ENCODE data around the gene OR10H2.
"Not testable (repeated sequence)": the region's sequence is repeated elsewhere in the genome, so short reads cannot be mapped to it uniquely, and the experiment has no call there.

The OR10H2 gene, protein sequence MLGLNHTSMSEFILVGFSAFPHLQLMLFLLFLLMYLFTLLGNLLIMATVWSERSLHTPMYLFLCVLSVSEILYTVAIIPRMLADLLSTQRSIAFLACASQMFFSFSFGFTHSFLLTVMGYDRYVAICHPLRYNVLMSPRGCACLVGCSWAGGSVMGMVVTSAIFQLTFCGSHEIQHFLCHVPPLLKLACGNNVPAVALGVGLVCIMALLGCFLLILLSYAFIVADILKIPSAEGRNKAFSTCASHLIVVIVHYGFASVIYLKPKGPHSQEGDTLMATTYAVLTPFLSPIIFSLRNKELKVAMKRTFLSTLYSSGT

DNA sequence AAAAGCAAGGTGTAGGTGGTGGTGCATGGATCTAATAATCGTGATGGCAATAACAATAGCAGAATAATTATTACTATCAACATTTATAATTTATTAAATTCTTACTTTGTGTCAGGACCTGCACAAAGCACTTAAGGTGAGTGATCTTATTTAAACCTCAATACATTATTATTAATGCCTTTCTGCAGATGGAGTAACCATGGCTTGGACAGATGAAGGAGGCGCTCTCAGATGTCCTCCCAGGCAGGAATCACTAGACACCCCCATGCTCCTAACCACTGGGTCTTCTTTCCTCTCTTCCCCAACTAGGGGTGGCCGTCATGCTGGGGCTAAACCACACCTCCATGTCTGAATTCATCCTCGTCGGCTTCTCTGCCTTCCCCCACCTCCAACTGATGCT, at the start of gene OR10H2:
Gene OR10H2 (plus strand): TSS at position 301 of the 400 bp plus-strand sequence. CDS start 20 bp downstream, at position 321.
- H3K27me3 ChIP-seq (ENCODE audit: control insufficient read depth, insufficient read depth, low read length), result peaks cover 2% of the 10 kb centered on the region
- no peaks in the 10 kb centered on the region for H3K9me3 ChIP-seq (ENCODE audit: control insufficient read depth, insufficient read depth, low read length)

DNA sequence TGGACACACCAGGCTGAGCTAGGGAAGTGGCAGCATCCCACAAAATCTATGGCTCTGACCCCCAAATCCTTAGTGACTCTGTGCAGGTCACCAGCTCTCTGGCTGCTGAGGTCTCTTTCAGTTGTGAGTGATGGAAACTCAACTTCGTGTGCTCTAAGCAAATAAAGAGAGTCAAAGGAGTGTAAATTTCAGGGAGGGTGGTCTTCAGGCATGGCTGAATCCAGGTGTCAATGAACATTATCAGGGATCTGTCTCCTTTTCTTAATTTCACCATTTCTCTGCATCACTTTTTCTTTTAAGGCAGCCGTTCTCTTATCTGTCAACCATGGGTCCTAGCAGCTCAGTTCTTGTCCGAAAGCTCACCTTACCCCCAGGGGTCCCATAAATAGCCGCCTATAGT, 48.7 kb upstream of the OR10H2 start:
- Histone ChIP-seq H3K9me3 (ENCODE audit: control insufficient read depth, insufficient read depth, low read length) (no peaks in the 10 kb centered on the region), H3K4me1 (ENCODE audit: control insufficient read depth, insufficient read depth, low read length) (no peaks in the 10 kb centered on the region), H3K4me3 (ENCODE audit: low read depth, low read length) (no peak overlapping the region), H3K36me3 (ENCODE audit: control insufficient read depth, insufficient read depth, low read length) (no peaks in the 10 kb centered on the region), H3K27me3 (ENCODE audit: control insufficient read depth, insufficient read depth, low read length) (no peaks in the 10 kb centered on the region), H3K9ac (ENCODE audit: low read depth, low read length) (no peak overlapping the region)

More for the DNA sequence above, at the start of gene OR10H2:
- H3K4me1 ChIP-seq (ENCODE audit: control insufficient read depth, insufficient read depth, low read length), result no peaks in the 10 kb centered on the region
- no peak within 1 kb of the TSS for H3K4me3 ChIP-seq (ENCODE audit: low read depth, low read length)
- no peaks in the 10 kb centered on the region for H3K36me3 ChIP-seq (ENCODE audit: control insufficient read depth, insufficient read depth, low read length)
- H3K9ac ChIP-seq (ENCODE audit: low read depth, low read length), result no peak within 1 kb of the TSS

DNA sequence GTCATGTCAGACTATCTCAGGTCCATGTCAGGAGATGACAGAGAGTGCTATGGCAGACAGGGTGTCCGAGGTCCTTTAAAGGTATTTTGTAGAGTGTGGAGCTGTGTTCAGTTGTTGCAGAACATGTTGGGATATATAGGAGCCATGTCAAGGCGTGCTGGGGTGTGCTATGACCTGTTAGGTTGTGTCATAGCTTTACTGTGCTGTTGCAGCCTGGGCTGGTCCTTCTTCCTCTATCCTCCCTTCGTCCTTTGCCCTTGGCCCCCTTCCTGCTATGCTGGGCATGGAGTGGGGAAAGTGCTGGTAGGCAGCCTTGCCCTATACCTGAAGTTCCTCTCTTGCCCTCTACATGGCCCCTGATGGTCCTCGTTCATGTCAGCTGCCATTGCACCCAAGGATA, 48.0 kb upstream of the OR10H2 start:
- H3K4me1 ChIP-seq (ENCODE audit: control insufficient read depth, insufficient read depth, low read length); H3K9me3 ChIP-seq (ENCODE audit: control insufficient read depth, insufficient read depth, low read length): not testable (repeated sequence)

DNA sequence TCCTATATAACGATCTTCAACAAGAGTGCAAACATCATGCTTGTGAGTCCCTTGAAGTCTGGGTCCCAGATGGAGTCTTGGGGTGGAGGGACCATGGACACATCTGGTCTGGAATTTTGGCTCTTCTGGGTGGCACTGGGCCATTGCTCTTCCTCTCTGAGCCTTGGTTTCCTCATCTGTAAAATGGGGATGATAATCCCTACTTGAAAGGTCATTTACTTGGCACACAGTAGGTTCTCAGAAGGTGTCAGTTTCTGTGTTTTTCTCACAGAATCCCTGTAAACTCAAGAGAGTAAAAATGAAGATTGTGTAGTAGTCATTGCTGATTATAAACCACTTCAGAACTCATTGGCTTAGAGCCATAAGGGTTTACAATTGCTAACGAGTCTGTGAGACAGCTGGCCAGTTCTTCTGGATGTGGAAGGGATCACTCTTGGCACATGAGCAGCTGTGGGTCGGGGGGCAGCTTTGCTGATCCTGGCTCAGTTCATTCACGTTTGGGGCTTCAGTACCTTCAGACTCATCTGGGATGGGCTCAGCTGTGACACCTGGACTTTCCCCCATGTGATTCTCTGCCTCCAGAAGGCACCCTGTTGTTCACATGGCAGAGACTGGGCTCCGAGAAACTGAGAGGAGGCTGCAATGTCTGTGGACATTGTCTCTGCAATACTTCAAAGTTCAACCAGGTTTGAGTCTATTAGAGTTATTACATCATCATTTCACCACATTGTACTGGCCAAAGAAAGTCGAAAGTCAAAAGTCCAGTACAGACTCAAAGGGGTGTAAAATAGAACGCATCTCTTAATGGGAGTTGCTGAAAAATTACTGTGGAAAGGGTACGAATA, 47.1 kb upstream of the OR10H2 start:
- Histone ChIP-seq H3K4me3 (ENCODE audit: low read depth, low read length) (no peak overlapping the region), H3K27me3 (ENCODE audit: control insufficient read depth, insufficient read depth, low read length) (no peaks in the 10 kb centered on the region), H3K9ac (ENCODE audit: low read depth, low read length) (no peak overlapping the region), H3K36me3 (ENCODE audit: control insufficient read depth, insufficient read depth, low read length) (no peaks in the 10 kb centered on the region), H3K4me1 (ENCODE audit: control insufficient read depth, insufficient read depth, low read length) (no peaks in the 10 kb centered on the region), H3K9me3 (ENCODE audit: control insufficient read depth, insufficient read depth, low read length) (no peaks in the 10 kb centered on the region)

More for the DNA sequence above, 48.0 kb upstream of the OR10H2 start:
- not testable (repeated sequence) for H3K9ac ChIP-seq (ENCODE audit: low read depth, low read length); H3K27me3 ChIP-seq (ENCODE audit: control insufficient read depth, insufficient read depth, low read length); H3K36me3 ChIP-seq (ENCODE audit: control insufficient read depth, insufficient read depth, low read length); H3K4me3 ChIP-seq (ENCODE audit: low read depth, low read length)

DNA sequence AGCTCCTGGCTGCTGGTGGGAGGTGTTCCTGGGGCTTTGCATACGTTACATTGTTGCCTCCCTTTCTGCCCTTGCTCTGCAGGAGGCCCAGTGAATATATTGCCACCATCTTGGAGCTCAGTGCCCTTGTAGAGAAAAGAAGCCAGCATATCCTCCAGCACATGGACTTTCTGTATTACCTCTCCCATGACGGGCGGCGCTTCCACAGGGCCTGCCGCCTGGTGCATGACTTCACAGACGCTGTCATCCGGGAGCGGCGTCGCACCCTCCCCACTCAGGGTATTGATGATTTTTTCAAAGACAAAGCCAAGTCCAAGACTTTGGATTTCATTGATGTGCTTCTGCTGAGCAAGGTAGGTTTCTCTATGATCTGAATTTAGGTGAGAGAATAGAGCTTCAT, 44.4 kb upstream of the OR10H2 start:
- Histone ChIP-seq H3K4me3 (ENCODE audit: low read depth, low read length) (no peak overlapping the region), H3K36me3 (ENCODE audit: control insufficient read depth, insufficient read depth, low read length) (no peaks in the 10 kb centered on the region), H3K9me3 (ENCODE audit: control insufficient read depth, insufficient read depth, low read length) (no peaks in the 10 kb centered on the region), H3K4me1 (ENCODE audit: control insufficient read depth, insufficient read depth, low read length) (no peaks in the 10 kb centered on the region), H3K9ac (ENCODE audit: low read depth, low read length) (no peak overlapping the region), H3K27me3 (ENCODE audit: control insufficient read depth, insufficient read depth, low read length) (no peaks in the 10 kb centered on the region)

DNA sequence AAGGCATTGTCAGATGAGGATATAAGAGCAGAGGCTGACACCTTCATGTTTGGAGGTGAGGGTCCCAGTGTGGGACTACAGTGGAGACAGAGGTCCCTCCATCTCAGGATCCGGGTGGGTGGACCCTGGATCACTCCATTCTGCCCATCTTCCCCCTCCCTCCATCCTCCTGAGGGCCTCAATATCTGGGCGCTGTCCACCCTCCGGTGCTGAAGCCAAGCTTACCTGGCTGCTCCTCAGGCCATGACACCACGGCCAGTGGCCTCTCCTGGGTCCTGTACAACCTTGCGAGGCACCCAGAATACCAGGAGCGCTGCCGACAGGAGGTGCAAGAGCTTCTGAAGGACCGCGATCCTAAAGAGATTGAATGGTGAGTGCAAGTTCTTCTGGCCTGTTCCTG, 43.0 kb upstream of the OR10H2 start:
- H3K9me3 ChIP-seq (ENCODE audit: control insufficient read depth, insufficient read depth, low read length), result no peaks in the 10 kb centered on the region
- no peak overlapping the region for H3K9ac ChIP-seq (ENCODE audit: low read depth, low read length)
- no peaks in the 10 kb centered on the region for H3K27me3 ChIP-seq (ENCODE audit: control insufficient read depth, insufficient read depth, low read length)
- no peaks in the 10 kb centered on the region for H3K4me1 ChIP-seq (ENCODE audit: control insufficient read depth, insufficient read depth, low read length)
- H3K36me3 ChIP-seq (ENCODE audit: control insufficient read depth, insufficient read depth, low read length), result no peaks in the 10 kb centered on the region
- no peak overlapping the region for H3K4me3 ChIP-seq (ENCODE audit: low read depth, low read length)

DNA sequence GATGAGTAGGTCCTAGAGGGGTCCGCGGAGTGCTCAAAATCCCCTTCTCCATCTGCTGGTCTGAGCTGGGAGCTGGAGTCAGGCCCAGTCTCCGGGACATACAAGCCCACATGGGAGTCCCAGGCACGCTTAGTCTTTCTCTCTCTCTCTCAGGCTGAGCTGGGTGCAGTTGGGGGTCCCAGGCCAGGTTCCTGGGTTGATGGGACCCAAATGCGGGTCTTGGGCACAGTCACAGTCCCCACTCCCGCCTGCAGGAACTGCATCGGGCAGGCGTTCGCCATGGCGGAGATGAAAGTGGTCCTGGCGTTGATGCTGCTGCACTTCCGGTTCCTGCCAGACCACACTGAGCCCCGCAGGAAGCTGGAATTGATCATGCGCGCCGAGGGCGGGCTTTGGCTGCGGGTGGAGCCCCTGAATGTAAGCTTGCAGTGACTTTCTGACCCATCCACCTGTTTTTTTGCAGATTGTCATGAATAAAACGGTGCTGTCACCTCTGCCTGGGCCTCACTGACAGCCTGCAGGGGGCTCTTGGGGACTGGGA, 31.1 kb upstream of the OR10H2 start:
- H3K9me3 ChIP-seq (ENCODE audit: control insufficient read depth, insufficient read depth, low read length), result no peaks in the 10 kb centered on the region
- no peaks in the 10 kb centered on the region for H3K27me3 ChIP-seq (ENCODE audit: control insufficient read depth, insufficient read depth, low read length)
- H3K4me3 ChIP-seq (ENCODE audit: low read depth, low read length), result no peak overlapping the region
- no peaks in the 10 kb centered on the region for H3K36me3 ChIP-seq (ENCODE audit: control insufficient read depth, insufficient read depth, low read length)
- H3K4me1 ChIP-seq (ENCODE audit: control insufficient read depth, insufficient read depth, low read length), result no peaks in the 10 kb centered on the region
- no peak overlapping the region for H3K9ac ChIP-seq (ENCODE audit: low read depth, low read length)

DNA sequence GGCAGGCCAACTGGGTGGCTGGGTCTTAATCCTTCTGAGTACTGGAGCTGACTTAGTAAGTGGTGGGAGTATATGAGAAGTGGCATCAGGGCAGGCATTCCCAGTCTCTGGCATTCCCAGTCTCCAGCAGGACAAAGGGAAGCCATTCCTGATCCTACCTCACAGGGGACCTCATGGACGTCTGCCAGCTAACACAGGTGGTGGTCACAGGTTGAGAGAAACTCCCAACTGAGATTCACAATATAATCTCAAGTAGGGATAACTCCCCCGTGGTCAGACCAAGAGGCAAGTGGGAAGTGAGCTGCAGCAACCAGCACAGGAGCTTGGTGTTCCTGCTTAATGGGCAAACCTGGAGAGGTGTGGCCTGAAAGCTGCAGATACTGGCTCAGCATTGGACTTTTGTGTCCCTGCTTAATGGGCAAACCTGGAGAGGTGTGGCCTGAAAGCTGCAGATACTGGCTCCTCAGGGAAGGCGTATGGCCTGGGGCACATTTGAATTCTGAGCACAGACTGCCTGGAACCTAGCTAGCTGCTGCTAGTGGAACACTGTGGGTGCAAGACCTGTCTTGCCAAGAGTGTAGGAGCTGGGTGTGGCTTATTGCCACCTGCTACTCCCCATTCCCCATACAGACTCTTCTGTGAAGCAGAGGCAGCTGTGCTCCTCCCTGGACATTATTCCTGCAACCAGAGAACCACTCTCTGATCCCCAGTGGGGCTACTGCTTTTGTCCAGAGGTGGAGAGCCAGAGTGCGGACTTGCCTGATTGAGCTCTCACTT, 25.9 kb upstream of the OR10H2 start:
- peaks cover 3% of the 10 kb centered on the region for H3K4me1 ChIP-seq (ENCODE audit: control insufficient read depth, insufficient read depth, low read length)
- H3K4me3 ChIP-seq (ENCODE audit: low read depth, low read length), result no peak overlapping the region
- no peak overlapping the region for H3K9ac ChIP-seq (ENCODE audit: low read depth, low read length)
- H3K27me3 ChIP-seq (ENCODE audit: control insufficient read depth, insufficient read depth, low read length), result no peaks in the 10 kb centered on the region
- H3K36me3 ChIP-seq (ENCODE audit: control insufficient read depth, insufficient read depth, low read length), result no peaks in the 10 kb centered on the region
- no peaks in the 10 kb centered on the region for H3K9me3 ChIP-seq (ENCODE audit: control insufficient read depth, insufficient read depth, low read length)

DNA sequence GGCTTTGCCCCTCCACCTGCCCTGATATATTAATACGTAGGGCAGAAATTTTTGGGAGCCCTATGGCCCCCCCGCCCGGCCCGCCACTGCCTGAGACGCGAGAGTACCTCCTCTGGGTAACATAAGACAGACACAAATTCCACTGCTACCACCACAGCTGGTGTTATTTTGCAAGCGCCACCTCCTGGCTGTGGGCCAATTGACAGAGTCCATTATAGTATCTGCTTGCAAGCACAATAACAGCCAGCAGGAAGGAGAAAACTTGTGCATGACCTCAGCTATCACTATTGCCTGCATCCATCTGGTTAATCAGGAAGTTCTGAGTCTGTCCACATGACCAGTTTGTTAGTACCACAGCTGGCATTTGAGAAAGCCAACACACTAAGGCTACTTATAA, 25.3 kb upstream of the OR10H2 start:
- Histone ChIP-seq H3K9me3 (ENCODE audit: control insufficient read depth, insufficient read depth, low read length) (no peaks in the 10 kb centered on the region), H3K4me1 (ENCODE audit: control insufficient read depth, insufficient read depth, low read length) (peaks cover 3% of the 10 kb centered on the region), H3K27me3 (ENCODE audit: control insufficient read depth, insufficient read depth, low read length) (no peaks in the 10 kb centered on the region), H3K36me3 (ENCODE audit: control insufficient read depth, insufficient read depth, low read length) (no peaks in the 10 kb centered on the region), H3K9ac (ENCODE audit: low read depth, low read length) (no peak overlapping the region), H3K4me3 (ENCODE audit: low read depth, low read length) (no peak overlapping the region)

DNA sequence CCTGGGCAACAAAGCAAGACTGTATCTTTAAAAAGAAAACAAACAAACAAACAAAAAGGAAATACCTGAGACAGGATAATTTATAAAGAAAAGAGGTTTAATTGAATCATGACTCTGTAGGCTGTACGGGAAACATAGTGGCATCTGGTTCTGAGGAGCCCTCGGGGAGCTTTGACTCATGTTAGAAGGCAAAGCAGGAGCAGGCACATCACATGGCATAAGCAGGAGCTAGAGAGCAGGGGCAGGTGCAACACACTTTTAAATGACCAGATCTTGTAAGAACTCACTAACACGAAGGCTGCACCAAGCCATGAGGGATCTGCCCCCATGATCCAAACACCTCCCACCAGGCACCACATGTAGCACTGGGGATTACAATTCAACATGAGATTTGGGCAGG, 13.2 kb upstream of the OR10H2 start:
- no peaks in the 10 kb centered on the region for H3K9me3 ChIP-seq (ENCODE audit: control insufficient read depth, insufficient read depth, low read length)
- H3K36me3 ChIP-seq (ENCODE audit: control insufficient read depth, insufficient read depth, low read length), result no peaks in the 10 kb centered on the region
- no peak overlapping the region for H3K4me3 ChIP-seq (ENCODE audit: low read depth, low read length)
- H3K4me1 ChIP-seq (ENCODE audit: control insufficient read depth, insufficient read depth, low read length), result no peaks in the 10 kb centered on the region
- H3K27me3 ChIP-seq (ENCODE audit: control insufficient read depth, insufficient read depth, low read length), result no peaks in the 10 kb centered on the region
- no peak overlapping the region for H3K9ac ChIP-seq (ENCODE audit: low read depth, low read length)

DNA sequence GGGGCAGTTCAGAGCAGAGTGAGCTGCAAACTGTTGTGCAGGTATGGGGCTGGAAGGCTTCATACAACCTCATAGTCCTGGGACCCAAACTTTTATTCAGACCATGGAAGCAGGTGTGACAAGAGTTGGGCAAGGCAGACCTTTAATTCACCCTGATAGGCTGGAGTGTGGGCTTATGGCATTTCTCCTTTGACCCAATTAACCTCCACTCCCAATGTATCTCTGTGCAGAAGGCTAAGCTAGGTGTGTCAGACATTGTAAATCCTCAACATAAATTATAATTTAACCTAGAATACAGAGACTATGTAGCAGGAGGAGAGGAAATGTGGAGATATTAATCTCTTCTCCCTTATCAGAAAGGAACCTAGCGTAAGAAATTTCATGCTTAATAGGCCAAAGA, 12.2 kb upstream of the OR10H2 start:
- Histone ChIP-seq H3K36me3 (ENCODE audit: control insufficient read depth, insufficient read depth, low read length) (no peaks in the 10 kb centered on the region), H3K4me1 (ENCODE audit: control insufficient read depth, insufficient read depth, low read length) (no peaks in the 10 kb centered on the region), H3K27me3 (ENCODE audit: control insufficient read depth, insufficient read depth, low read length) (peaks cover 2% of the 10 kb centered on the region), H3K9me3 (ENCODE audit: control insufficient read depth, insufficient read depth, low read length) (no peaks in the 10 kb centered on the region), H3K9ac (ENCODE audit: low read depth, low read length) (no peak overlapping the region), H3K4me3 (ENCODE audit: low read depth, low read length) (no peak overlapping the region)

All from iPS-15b (cell line).